Fibroblast of mammary gland (primary cell): ENCODE measurements around the gene MYADML2.

Source experiments
- DNase-seq: peaks from one replicate; pipeline ENCODE4 v3.0.0-alpha.2; 2010; ENCODE audit warnings: low read depth
- H3K4me3 ChIP-seq: 2 replicates; pipeline ENCODE4 v1.5.1; 2011; ENCODE audit warnings: low read depth, mild to moderate bottlenecking, low read length, moderate library complexity; ENCODE audit not compliant: control insufficient read depth
- CTCF ChIP-seq: conservative IDR thresholded peaks from 2 replicates; pipeline ENCODE4 v1.5.1; 2011; ENCODE audit warnings: low read depth, low read length, inconsistent platforms; ENCODE audit not compliant: control insufficient read depth, insufficient read depth

The MYADML2 gene

DNA sequence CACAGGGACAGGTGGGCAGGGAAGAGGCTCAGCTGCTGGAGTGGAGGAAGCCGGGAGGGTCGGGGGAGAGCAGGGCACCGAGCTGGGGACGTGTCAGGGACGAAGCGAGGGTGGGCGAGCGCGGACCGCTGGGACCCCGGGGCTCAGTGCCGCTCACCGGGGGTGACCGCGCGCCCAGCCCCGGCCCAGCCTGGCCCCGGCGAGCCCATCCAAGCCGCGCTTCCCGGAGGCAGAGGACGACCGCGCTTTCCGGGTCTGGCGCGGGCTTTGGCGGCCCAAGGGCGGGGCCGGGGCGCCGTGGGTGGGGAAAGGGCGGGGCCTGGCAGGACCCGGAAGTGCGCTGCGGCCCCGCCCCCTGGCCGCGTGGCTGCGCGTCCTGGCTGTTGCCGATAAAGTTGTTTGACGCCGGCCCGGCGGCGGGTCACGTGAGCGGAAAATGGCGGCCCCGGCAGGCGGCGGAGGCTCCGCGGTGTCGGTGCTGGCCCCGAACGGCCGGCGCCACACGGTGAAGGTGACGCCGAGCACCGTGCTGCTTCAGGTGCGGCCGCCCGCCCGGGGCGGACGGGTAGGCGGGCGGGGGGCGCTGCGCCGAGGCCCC, 30.3 kb upstream of the MYADML2 start, which contains the start of gene ASPSCR1:
Gene ASPSCR1, plus strand, starts transcription at position 419 of the 598 bp plus-strand sequence. Its CDS starts 18 bp downstream, at position 437.
- H3K4me3 ChIP-seq, result peak within 1 kb of the TSS; percentile 77
- DNase-seq, result peak; percentile 89
- no peak for TF ChIP-seq CTCF

DNA sequence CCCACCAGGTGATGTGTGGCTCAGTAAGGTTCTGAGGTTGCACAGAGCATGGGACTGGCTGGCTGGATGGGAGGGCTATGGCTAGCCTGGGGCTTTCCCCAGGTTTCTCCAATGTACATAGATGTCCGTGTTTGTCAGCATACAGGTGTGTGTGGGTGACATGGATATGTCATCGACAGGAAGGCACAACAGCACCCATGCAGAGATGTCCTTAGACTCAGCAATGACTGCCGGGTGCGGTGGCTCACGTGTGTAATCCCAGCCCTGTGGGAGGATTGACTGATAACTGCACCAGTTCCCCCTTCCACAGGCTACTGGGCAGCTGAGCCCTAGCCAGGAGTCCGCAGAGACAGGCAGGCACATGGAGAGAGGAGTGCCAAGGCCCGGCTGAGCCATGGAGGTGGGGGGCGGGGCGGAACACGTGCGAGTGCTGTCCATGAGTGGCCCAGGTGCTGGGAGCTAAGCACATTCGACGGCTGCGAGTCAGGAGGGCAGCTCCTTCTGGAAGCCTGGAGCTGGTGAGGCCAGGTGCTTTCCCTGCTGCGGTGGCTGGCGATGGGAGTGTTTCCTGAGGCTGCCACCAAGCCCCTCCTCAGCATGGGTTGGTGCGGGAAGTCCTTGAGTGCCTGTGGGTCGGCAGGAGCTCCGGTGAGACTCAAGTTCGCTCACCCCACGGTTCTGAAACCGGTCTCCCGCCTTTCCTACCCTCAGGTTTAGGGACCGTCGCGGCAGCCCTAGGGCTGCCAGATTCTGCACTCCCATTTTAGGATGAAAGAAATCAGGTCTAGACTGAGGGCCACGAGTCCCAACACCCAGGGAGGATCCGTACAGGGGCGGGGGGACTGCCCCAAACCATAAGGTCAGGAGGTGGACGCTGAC, 29.5 kb upstream of the MYADML2 start:
- H3K4me3 ChIP-seq, result peak overlapping the region; percentile 54
- no peak for TF ChIP-seq CTCF
- no peak for DNase-seq

DNA sequence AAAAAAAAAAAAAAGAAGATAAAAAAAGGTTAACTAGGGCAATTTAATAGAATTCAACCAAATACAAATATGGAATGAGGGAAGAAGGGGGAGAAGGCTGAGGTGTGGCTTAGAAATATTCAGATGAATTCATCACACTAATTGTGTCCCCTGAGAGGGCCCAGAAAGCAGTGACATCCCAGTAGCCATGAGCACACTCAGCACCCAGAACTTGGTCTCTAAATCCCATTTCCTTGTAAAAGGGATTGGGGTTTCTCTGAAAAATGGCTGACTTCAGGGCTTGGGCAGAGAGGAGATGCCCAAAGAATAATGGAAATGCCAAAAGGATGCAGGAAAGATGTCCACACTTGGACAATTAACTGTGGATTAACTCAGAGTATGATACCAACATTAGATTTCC, 26.4 kb upstream of the MYADML2 start:
- no peak for TF ChIP-seq CTCF
- no peak for DNase-seq
- H3K4me3 ChIP-seq, result no peak overlapping the region

DNA sequence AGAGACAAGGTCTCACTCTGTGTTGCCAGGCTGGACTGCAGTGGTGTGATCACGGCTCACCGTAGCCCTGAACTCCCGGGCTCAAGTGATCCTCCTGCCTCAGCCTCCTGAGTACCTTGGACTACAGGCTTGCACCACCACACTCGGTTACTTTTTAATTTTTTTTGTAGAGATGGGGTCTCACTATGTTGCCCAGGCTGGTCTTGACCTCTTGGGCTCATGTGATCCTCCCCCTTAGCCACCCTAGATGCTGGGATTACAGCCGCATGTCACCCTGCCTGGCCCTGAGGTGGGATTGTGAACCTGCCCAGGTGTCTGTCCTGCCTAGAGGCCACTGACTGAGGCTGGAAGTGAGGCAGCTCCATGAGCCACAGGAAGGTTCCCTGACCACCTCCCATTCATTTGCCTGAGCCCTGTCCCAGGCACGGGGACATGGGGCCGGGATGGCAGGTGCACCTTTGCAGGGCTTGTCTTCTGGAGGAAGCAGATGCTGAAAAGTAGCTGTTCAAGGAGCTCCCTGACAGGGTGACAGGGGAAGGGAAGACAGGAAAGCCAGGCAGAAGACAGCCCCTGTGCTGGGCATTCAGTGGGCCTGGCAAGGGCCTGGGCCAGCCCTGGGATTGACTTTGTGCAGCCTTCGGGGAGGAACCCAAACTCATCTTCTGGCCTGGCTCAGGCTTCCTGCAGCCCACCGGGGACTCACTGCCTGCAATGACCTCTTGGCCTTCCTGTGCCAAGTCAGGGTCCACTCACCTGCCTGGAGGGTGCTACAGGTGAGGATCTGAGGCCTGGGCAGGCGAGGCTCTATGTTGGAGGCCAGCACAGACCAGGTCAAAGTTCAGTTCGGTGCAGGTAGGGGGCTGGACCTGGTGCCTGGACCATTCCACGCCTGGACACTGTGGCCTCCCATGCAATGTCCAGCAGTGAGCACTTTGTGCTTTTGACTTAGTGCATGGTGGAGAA, 22.1 kb upstream of the MYADML2 start:
- no peak for TF ChIP-seq CTCF
- no peak overlapping the region for H3K4me3 ChIP-seq
- no peak for DNase-seq

DNA sequence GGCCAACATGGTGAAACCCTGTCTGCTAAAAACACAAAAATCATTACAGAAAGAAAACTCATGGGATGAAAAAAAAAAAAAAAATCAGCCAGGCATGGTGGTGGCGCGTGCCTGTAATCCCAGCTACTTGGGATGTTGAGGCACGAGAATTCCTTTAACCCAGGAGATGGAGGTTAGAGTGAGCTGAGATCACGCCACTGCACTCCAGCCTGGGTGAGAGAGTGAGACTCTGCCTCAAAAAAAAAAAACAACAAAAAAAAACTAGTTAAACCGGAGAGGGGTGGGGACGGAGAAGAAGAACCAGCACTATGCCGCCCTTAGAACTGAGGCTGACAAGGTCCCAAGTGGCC, 21.3 kb upstream of the MYADML2 start:
- no peak overlapping the region for H3K4me3 ChIP-seq

More for the DNA sequence above, 21.3 kb upstream of the MYADML2 start:
- DNase-seq, result no peak
- TF ChIP-seq CTCF, result no peak
